HEK293 (cell line): ENCODE results near the gene WDR13.

ENCODE experiments used
- CTCF ChIA-PET: fragments of 350-600 bp; formaldehyde crosslinking; extraction: SDS; loops from one replicate; lab custom pipeline; 2021; ENCODE audit warnings: antibody characterized with exemption; lab: Yijun Ruan, JAX
- POLR2A ChIA-PET: fragments of 300-600 bp; formaldehyde crosslinking; extraction: SDS; loops from one replicate; lab custom pipeline; 2020; ENCODE audit warnings: antibody characterized with exemption, inconsistent platforms; lab: Yijun Ruan, JAX
- H3K27ac ChIP-seq: fragments of 200-500 bp; sonication (Bioruptor generic); 2 replicates; pipeline ENCODE4 v1.5.1; 2014; ENCODE audit warnings: low read depth, low read length, control low read depth, inconsistent platforms; ENCODE audit errors: extremely low read depth
- H3K36me3 ChIP-seq, 2 experiments: fragments of 200-500 bp in 1 of 2; sonication (Bioruptor generic) in 1 of 2; 1 replicate in 1 of 2; 2 replicates in 1 of 2; pipeline ENCODE4 v1.5.1; 2014 to 2017; ENCODE audit warnings: inconsistent platforms in 2 of 2, low read length in 2 of 2; ENCODE audit not compliant: control insufficient read depth in 2 of 2, insufficient read depth in 1 of 2
- H3K4me1 ChIP-seq: fragments of 200-500 bp; sonication (Bioruptor generic); 2 replicates; pipeline ENCODE4 v1.5.1; 2014; ENCODE audit warnings: mild to moderate bottlenecking, low read length, inconsistent platforms; ENCODE audit not compliant: control insufficient read depth, insufficient read depth
- H3K4me3 ChIP-seq: 2 replicates; pipeline ENCODE4 v1.5.1; 2011; ENCODE audit warnings: low read depth, mild to moderate bottlenecking, control low read depth, low read length, moderate library complexity
- H3K9me3 ChIP-seq: fragments of 200-500 bp; sonication (Bioruptor generic); 2 replicates; pipeline ENCODE4 v1.5.1; 2014; ENCODE audit warnings: low read depth, low read length, inconsistent platforms; ENCODE audit not compliant: control insufficient read depth, insufficient read depth
- HOXC10 ChIP-seq: sonication (generic); formaldehyde crosslinking; IDR thresholded peaks from 2 replicates; pipeline ENCODE4 v1.8.1; 2023; ENCODE audit warnings: mild to moderate bottlenecking, missing genetic modification reagents
- KLF16 ChIP-seq: fragments of 450-650 bp; formaldehyde crosslinking; IDR thresholded peaks from 2 replicates; pipeline ENCODE4 v1.5.1; 2017; ENCODE audit warnings: missing biosample characterization, missing genetic modification characterization
- OSR2 ChIP-seq: fragments of 450-650 bp; formaldehyde crosslinking; IDR thresholded peaks from 2 replicates; pipeline ENCODE4 v1.5.1; 2016; ENCODE audit warnings: missing biosample characterization, missing genetic modification characterization
- PRDM2 ChIP-seq: fragments of 450-650 bp; formaldehyde crosslinking; IDR thresholded peaks from 2 replicates; pipeline ENCODE4 v1.5.1; 2016; ENCODE audit warnings: missing biosample characterization, missing genetic modification characterization, borderline replicate concordance
- SALL2 ChIP-seq: fragments of 450-650 bp; formaldehyde crosslinking; IDR thresholded peaks from 2 replicates; pipeline ENCODE4 v1.5.0; 2017; ENCODE audit warnings: missing biosample characterization, mild to moderate bottlenecking, missing genetic modification characterization, borderline replicate concordance
- SP3 ChIP-seq: fragments of 450-650 bp; formaldehyde crosslinking; IDR thresholded peaks from 2 replicates; pipeline ENCODE4 v1.5.1; 2016; ENCODE audit warnings: missing biosample characterization, missing genetic modification characterization
- TRIM28 ChIP-seq: IDR thresholded peaks from 2 replicates; pipeline ENCODE4 v1.6.1; 2011; ENCODE audit warnings: low read length, control low read depth, borderline replicate concordance
- ZBTB6 ChIP-seq: fragments of 450-650 bp; formaldehyde crosslinking; IDR thresholded peaks from 2 replicates; pipeline ENCODE4 v1.5.1; 2017; ENCODE audit warnings: missing biosample characterization, missing genetic modification characterization
- ZNF114 ChIP-seq: fragments of 450-650 bp; formaldehyde crosslinking; IDR thresholded peaks from 2 replicates; pipeline ENCODE4 v1.5.0; 2017; ENCODE audit warnings: missing biosample characterization, missing genetic modification characterization
- ZNF138 ChIP-seq: fragments of 450-650 bp; formaldehyde crosslinking; IDR thresholded peaks from 2 replicates; pipeline ENCODE4 v1.5.1; 2016; ENCODE audit warnings: missing biosample characterization, missing genetic modification characterization, borderline replicate concordance
- ZNF157 ChIP-seq: fragments of 450-650 bp; formaldehyde crosslinking; IDR thresholded peaks from 2 replicates; pipeline ENCODE4 v1.5.1; 2016; ENCODE audit warnings: missing biosample characterization, missing genetic modification characterization
- ZNF169 ChIP-seq: fragments of 450-650 bp; formaldehyde crosslinking; IDR thresholded peaks from 2 replicates; pipeline ENCODE4 v1.5.1; 2016; ENCODE audit warnings: missing biosample characterization, missing genetic modification characterization
- ZNF174 ChIP-seq: fragments of 450-650 bp; formaldehyde crosslinking; IDR thresholded peaks from 2 replicates; pipeline ENCODE4 v1.5.0; 2017; ENCODE audit warnings: missing biosample characterization, mild to moderate bottlenecking, missing genetic modification characterization
- ZNF274 ChIP-seq, 2 experiments: fragments of 200-500 bp in 1 of 2; fragments of 450-650 bp in 1 of 2; sonication (Bioruptor generic) in 1 of 2; formaldehyde crosslinking in 1 of 2; IDR thresholded peaks; 2 replicates each; pipeline versions ENCODE4 v1.5.1 to v1.6.1; 2014 to 2016; ENCODE audit warnings: borderline replicate concordance in 1 of 2, inconsistent platforms in 1 of 2, low read length in 1 of 2, missing biosample characterization in 1 of 2, missing genetic modification characterization in 1 of 2
- ZNF398 ChIP-seq: fragments of 450-650 bp; formaldehyde crosslinking; IDR thresholded peaks from 2 replicates; pipeline ENCODE4 v1.5.1; 2017; ENCODE audit warnings: missing biosample characterization, missing genetic modification characterization
- ZNF501 ChIP-seq: fragments of 450-650 bp; formaldehyde crosslinking; IDR thresholded peaks from 2 replicates; pipeline ENCODE4 v1.5.1; 2016; ENCODE audit warnings: missing biosample characterization, missing genetic modification characterization
- ZNF544 ChIP-seq: fragments of 450-650 bp; formaldehyde crosslinking; IDR thresholded peaks from 2 replicates; pipeline ENCODE4 v1.5.0; 2017; ENCODE audit warnings: missing biosample characterization, missing genetic modification characterization
- ZNF600 ChIP-seq: fragments of 450-650 bp; formaldehyde crosslinking; IDR thresholded peaks from 2 replicates; pipeline ENCODE4 v1.5.1; 2016; ENCODE audit warnings: missing biosample characterization, missing genetic modification characterization
- ZNF629 ChIP-seq: fragments of 450-650 bp; formaldehyde crosslinking; IDR thresholded peaks from 2 replicates; pipeline ENCODE4 v1.5.1; 2017; ENCODE audit warnings: missing biosample characterization, missing genetic modification characterization
- ZNF645 ChIP-seq: fragments of 450-650 bp; formaldehyde crosslinking; IDR thresholded peaks from 2 replicates; pipeline ENCODE4; 2016; ENCODE audit warnings: missing biosample characterization, missing genetic modification characterization
- ZNF768 ChIP-seq: fragments of 450-650 bp; formaldehyde crosslinking; IDR thresholded peaks from 2 replicates; pipeline ENCODE4 v1.5.1; 2018; ENCODE audit warnings: missing biosample characterization, mild to moderate bottlenecking, missing genetic modification characterization
- ZNF777 ChIP-seq: fragments of 450-650 bp; formaldehyde crosslinking; IDR thresholded peaks from 2 replicates; pipeline ENCODE4 v1.5.1; 2017; ENCODE audit warnings: missing biosample characterization, missing genetic modification characterization, borderline replicate concordance

The WDR13 gene

GRCh38 chrX:48595929-48596328 lies 1.4 kb upstream of the WDR13 start:
- POLR2A ChIA-PET: interaction anchor here (0.7 kb wide), 2 partner anchors 141 to 1109 kb away, joined by 3 to 5 read pairs; no protein-coding TSS in a partner anchor
- peaks cover 3% of the 10 kb centered on the region; the same call in 1 of the 2 replicates for H3K4me1 ChIP-seq
- no peak overlapping the region for H3K4me3 ChIP-seq
- H3K9me3 ChIP-seq: no peaks in the 10 kb centered on the region
- no peak for TF ChIP-seq SP3 (tag by site-specific recombination)
- no peak for TF ChIP-seq ZNF777 (tag by site-specific recombination)
- TF ChIP-seq ZNF274 (IDR thresholded peaks at IDR 0.05; ENCODE audit: low read length): no peak
- TF ChIP-seq ZNF274 (tag by site-specific recombination; IDR thresholded peaks at IDR 0.05; ENCODE audit: borderline replicate concordance): no peak
- TF ChIP-seq ZNF544 (tag by site-specific recombination): no peak
- peaks cover 0 to 24% of the 10 kb centered on the region in 2 experiments; a peak in 2 of 3 replicates for H3K36me3 ChIP-seq
- H3K27ac ChIP-seq: no peak overlapping the region
- CTCF ChIA-PET: interaction anchor here (0.7 to 1.0 kb wide), 2 partner anchors 14 to 58 kb away, joined by 3 to 4 read pairs; no protein-coding TSS in a partner anchor

- no peak overlapping the region for H3K4me3 ChIP-seq
- ChIA-PET CTCF (interaction anchor here (0.7 kb wide), 2 partner anchors 358 to 1717 kb away, joined by 6 to 8 read pairs; no protein-coding TSS in a partner anchor), POLR2A (interaction anchor here (0.6 to 1.6 kb wide), 5 partner anchors 20 to 573 kb away, joined by 3 to 4 read pairs (median 3); partner anchors contain the start of genes PLP2, PQBP1 and RBM3)
- peaks cover 0 to 46% of the 10 kb centered on the region in 2 experiments for H3K36me3 ChIP-seq
- no peaks in the 10 kb centered on the region for H3K9me3 ChIP-seq
- no peak for TF ChIP-seq ZNF645
- TF ChIP-seq ZNF174 (tag by site-specific recombination): no peak
- TF ChIP-seq ZNF169 (tag by site-specific recombination): no peak
- no peak for TF ChIP-seq ZBTB6 (tag by site-specific recombination)
- TF ChIP-seq ZNF629 (tag by site-specific recombination): no peak
- no peak for TF ChIP-seq TRIM28
- no peak overlapping the region for H3K27ac ChIP-seq
- H3K4me1 ChIP-seq: peaks cover 3% of the 10 kb centered on the region; the same call in 1 of the 2 replicates
Observed at GRCh38 chrX:48598614-48599013, 1.3 kb downstream of the WDR13 start.

GRCh38 chrX:48599341-48599740 lies 2.0 kb downstream of the WDR13 start:
- ChIA-PET POLR2A (no interaction called here), CTCF (no interaction called here)
- no peak for TF ChIP-seq ZNF768 (tag by site-specific recombination)
- TF ChIP-seq HOXC10 (CRISPR knock-in tag): no peak
- TF ChIP-seq ZNF501: no peak
- no peak for TF ChIP-seq KLF16
- no peak for TF ChIP-seq ZNF114 (tag by site-specific recombination)
- no peak for TF ChIP-seq SALL2 (tag by site-specific recombination)
- TF ChIP-seq ZNF138 (tag by site-specific recombination): no peak
- TF ChIP-seq ZNF398: no peak
- TF ChIP-seq ZNF157: no peak
- no peak for TF ChIP-seq OSR2 (tag by site-specific recombination)
- no peak for TF ChIP-seq PRDM2 (tag by site-specific recombination)
- no peak for TF ChIP-seq ZNF600 (tag by site-specific recombination)

More at GRCh38 chrX:48599341-48599740, 2.0 kb downstream of the WDR13 start:
- H3K4me3 ChIP-seq: no peak overlapping the region
- H3K27ac ChIP-seq: no peak overlapping the region
- no peaks in the 10 kb centered on the region for H3K9me3 ChIP-seq
- peaks cover 3% of the 10 kb centered on the region; the same call in 1 of the 2 replicates for H3K4me1 ChIP-seq
- H3K36me3 ChIP-seq: peaks cover 0 to 54% of the 10 kb centered on the region in 2 experiments
